ENCODE measurements around the gene HTR7.
"Not testable (repeated sequence)": the region's sequence is repeated elsewhere in the genome, so short reads cannot be mapped to it uniquely, and the experiment has no call there.

The HTR7 gene

GRCh38 chr10:90813594-90814365 lies 44.1 kb downstream of the HTR7 start:
- no peak overlapping the region for H3K4me3 ChIP-seq (ENCODE audit: low read depth, low read length)
- DNase-seq (ENCODE audit: low read depth): no peak

- DNase-seq (ENCODE audit: low read depth); H3K4me3 ChIP-seq (ENCODE audit: low read depth, low read length): not testable (repeated sequence)
These were observed 50.7 kb downstream of the HTR7 start for GRCh38 chr10:90807106-90807505.

DNA sequence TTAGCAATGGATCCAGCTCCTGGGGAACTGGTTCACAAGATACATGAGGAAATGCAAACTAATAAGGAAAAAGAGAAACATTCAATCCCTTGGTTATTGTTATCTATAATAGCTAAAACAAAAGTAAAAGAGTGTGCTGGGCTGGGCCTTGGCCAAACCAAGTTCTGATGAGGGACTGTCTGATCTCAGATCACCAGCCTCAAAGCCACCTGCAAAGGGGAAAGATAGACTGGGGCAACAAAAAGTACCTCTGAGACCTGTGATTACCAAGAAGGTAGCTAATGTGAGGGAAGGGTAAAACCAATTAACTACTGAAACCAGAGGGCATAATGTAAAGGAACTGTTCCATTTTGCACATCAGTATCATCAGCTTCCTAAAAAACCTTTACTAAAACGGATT lies 51.2 kb downstream of the HTR7 start:
- DNase-seq (ENCODE audit: low read depth): no peak
- no peak overlapping the region for H3K4me3 ChIP-seq (ENCODE audit: low read depth, low read length)

- no peak for DNase-seq (ENCODE audit: low read depth)
- H3K4me3 ChIP-seq (ENCODE audit: low read depth, low read length): no peak overlapping the region
These were observed 52.6 kb downstream of the HTR7 start for GRCh38 chr10:90805206-90805605.

GRCh38 chr10:90804354-90804753 lies 53.5 kb downstream of the HTR7 start:
- H3K4me3 ChIP-seq (ENCODE audit: low read depth, low read length): no peak overlapping the region
- DNase-seq (ENCODE audit: low read depth): no peak

DNA sequence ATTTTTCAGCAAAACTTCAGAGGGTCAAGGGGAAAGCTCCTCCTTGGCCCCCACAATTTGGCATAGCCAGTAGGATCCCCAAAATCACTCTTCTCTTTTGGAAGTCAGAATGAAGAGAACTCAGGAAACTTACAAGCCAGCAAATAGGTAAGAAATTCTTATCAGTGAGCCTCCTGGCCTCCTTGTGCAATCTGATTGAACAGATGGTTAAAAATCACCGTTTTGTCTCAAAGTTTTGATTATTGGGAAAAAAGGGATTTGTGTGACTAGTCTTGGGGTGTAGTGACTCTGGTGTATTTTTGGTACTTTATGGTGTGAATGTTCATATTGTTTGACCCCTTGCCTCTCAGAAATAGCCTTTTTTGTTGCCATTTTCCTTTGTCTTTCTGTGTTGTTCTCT lies 56.2 kb downstream of the HTR7 start:
- no peak for DNase-seq (ENCODE audit: low read depth)
- no peak overlapping the region for H3K4me3 ChIP-seq (ENCODE audit: low read depth, low read length)

DNA sequence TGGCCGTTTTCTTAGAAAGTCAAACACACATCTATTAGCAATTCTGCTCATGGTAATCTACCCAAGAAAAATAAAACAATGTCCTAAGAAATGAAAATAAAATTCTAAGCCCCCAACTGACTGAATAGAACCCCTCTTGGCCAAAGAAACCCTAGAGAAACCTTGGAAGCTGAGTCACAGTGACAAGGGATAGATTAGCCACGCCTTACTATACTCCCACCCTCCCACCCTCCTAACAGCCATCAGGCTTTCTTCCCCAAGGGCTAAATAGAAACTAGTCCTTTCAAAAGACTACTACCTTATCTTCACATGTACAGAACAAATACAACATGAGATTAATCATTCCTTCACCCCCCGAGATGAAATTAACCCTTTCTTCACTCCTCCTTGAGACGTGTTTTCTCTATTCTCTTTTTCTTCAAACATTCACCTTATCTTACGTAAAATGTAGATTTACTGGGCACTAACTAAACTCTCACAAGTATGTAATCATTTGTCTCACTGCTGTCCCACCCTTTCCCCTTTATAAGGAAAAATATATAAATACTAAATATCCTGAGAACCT lies 57.5 kb downstream of the HTR7 start:
- no peak for DNase-seq (ENCODE audit: low read depth)
- H3K4me3 ChIP-seq (ENCODE audit: low read depth, low read length): no peak overlapping the region

GRCh38 chr10:90799172-90799571 lies 58.7 kb downstream of the HTR7 start:
- DNase-seq (ENCODE audit: low read depth): no peak
- H3K4me3 ChIP-seq (ENCODE audit: low read depth, low read length): no peak overlapping the region

DNA sequence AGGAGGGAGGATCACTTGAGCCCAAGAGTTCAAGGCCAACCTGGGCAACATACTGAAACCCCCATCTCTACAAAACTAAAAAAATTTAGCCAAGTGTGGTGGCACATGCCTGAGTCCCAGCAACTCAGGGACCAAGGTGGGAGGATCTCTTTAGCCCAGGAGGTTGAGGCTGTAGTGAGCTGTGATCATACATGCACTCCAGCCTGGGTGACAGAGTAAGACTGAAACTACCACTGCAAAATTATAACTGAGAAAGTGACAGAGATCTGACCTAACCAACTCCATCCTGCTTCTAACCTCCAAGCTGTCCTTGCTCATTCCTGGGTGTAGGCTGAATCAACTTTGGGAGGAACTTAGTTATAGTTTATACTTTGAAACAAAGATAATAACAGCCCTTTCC lies 59.4 kb downstream of the HTR7 start:
- no peak for DNase-seq (ENCODE audit: low read depth)
- no peak overlapping the region for H3K4me3 ChIP-seq (ENCODE audit: low read depth, low read length)

DNA sequence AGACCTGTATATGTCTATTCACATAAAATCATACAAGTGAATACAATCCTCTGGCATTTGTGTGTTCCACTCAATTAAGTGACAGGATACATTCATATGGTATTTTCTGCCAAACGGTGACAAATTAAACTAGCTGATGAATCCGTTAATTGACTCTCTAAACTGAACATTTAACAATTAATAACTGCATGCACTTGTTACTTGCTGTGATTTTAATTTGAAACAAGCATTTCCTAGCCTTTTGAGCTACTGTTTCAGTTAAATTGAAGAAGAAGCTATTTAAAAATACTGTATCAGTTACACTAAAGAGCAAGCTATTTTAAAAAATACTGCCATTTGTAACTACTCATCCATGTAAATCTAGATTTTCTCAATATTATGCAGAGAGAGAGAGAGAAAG lies 67.4 kb downstream of the HTR7 start:
- no peak for DNase-seq (ENCODE audit: low read depth)
- no peak overlapping the region for H3K4me3 ChIP-seq (ENCODE audit: low read depth, low read length)

DNA sequence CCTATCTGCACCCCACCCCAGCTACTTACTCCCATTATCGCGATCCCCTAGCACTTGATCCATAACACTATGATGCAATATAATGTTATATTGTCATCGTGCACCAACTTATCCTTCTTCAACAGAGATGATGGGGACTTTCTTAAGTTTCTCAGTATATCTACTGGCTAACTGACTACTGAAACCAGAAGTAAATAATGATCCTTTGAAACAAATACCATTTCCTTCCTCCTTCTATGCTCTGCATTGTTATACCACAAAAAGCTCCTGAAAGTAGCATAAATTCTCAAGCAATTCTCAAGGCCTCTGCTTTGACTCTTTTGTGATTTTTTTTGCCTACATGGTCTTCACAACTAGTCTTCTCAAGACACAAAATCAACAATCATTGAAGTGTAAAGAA lies 68.9 kb downstream of the HTR7 start:
- no peak overlapping the region for H3K4me3 ChIP-seq (ENCODE audit: low read depth, low read length)
- no peak for DNase-seq (ENCODE audit: low read depth)

DNA sequence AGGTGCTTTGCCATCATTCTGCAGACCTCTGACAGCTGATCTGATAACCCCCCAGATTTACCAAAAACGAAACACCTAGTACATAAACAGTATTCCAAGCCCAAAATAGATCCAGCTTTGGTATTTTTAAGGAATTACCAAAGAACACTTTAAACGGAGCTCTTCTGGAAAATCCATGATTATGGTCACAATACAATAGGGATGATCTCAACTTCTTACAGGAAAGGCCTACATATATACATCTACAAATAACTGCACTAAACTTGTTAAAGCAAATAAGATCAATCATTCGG lies 69.7 kb downstream of the HTR7 start:
- DNase-seq (ENCODE audit: low read depth): no peak
- H3K4me3 ChIP-seq (ENCODE audit: low read depth, low read length): no peak overlapping the region

DNA sequence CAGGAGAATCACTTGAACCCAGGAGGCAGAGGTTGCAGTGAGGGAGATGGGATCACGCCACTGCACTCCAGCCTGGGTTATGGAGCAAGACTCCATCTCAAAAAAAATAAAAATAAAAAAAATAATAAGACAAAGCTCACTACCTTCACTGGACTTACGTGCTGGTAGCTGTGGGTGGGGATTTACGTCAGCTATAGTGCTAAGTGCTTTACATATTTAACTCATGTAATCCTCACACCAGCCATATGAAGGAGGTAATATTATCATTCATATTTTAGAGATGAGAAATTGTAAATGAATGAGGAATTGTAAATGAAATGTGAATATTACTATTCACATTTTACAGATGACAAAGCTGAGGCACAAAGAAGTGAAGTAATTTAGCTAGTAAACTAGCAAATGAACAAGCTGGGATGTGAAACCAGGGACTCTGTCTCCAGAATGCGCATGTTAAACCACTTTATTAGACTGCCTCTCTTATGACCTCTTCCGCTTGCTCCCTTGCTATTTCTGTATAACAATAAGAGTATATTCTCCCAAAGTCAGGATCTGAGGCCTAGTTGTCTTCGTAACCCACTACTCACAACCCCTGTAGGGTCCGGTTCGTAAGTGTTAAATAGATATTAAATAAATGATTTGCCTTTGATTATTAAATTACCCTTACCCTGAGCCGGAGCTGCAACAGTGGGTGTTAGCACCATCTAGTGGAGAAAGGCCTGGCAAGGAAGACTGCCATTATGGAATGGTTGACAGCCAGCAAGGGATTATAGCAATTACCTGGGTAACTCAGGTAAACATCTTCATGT lies 70.2 kb downstream of the HTR7 start:
- no peak overlapping the region for H3K4me3 ChIP-seq (ENCODE audit: low read depth, low read length)
- DNase-seq (ENCODE audit: low read depth): no peak

GRCh38 chr10:90785782-90786181 lies 72.1 kb downstream of the HTR7 start:
- no peak for DNase-seq (ENCODE audit: low read depth)
- no peak overlapping the region for H3K4me3 ChIP-seq (ENCODE audit: low read depth, low read length)

GRCh38 chr10:90784771-90785170 lies 73.1 kb downstream of the HTR7 start:
- peak; percentile 25 for DNase-seq (ENCODE audit: low read depth)
- no peak overlapping the region for H3K4me3 ChIP-seq (ENCODE audit: low read depth, low read length)

DNA sequence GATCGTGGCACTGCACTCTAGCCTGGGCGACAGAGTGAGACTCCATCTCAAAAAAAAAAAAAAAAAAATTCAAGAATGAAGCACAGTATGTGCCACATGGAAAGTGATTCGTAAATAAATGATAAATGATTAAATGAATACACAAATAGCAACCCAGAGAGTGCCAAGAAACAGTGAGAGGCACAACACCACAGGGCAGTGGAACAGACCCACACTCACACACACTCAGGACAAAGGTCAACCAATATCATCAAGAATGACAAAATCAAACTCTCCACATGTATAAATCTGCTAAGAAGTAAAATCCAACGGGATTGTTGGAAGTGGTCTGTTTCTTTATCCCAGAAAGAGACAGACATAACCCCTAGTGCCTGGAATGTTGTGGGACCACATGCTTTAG lies 77.4 kb downstream of the HTR7 start:
- no peak for DNase-seq (ENCODE audit: low read depth)
- no peak overlapping the region for H3K4me3 ChIP-seq (ENCODE audit: low read depth, low read length)

- no peak overlapping the region for H3K4me3 ChIP-seq (ENCODE audit: low read depth, low read length)
- no peak for DNase-seq (ENCODE audit: low read depth)
These were observed 78.3 kb downstream of the HTR7 start for GRCh38 chr10:90779548-90779947.

- H3K4me3 ChIP-seq (ENCODE audit: low read depth, low read length): no peak overlapping the region
- no peak for DNase-seq (ENCODE audit: low read depth)
These were observed 80.2 kb downstream of the HTR7 start for GRCh38 chr10:90777621-90778020.

DNA sequence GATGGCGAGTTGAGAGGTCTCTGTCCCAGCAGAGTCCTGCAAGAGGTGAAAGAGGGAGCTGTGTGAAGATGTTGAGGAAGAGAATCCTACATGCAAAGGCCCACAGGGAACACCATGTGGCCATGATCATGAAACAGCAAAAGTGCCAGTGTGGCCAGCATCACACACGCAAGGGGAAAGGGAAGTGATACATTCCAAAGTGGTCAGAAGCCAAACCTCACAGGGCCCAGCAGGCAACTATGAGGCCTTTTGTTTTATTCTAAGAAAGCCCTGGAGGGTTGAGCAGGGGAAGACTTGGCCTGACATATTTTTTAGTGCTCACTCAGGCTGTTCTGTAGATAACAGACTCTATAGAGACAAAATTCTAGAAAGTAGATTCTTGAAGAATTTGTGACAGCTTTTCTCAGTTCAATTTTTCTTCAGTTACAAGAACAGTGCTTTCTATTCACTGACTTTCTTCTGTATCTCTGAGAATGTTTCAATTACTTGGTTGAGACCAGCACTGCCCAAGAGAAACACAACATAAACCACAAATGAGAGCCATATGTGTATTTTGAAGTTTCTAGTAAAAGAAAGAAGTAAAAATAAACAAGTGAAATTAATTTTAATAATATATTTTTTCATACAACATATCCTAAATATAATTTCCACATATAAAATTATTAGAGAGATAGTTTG lies 82.3 kb downstream of the HTR7 start:
- no peak overlapping the region for H3K4me3 ChIP-seq (ENCODE audit: low read depth, low read length)
- peak; percentile 57 for DNase-seq (ENCODE audit: low read depth)

All from skeletal muscle cell (primary cell).